ENCODE results near the gene NPAS3. TPM values are rescaled to one million over a fixed set of nuclear protein-coding genes. Genes with fewer than 3 reads are reported as not detected.

The NPAS3 gene
- total and polyA plus RNA-seq, 2 donors (not counting 1 experiment from before 2014, with no cell fraction given), result 0.10 to 0.50 TPM

DNA sequence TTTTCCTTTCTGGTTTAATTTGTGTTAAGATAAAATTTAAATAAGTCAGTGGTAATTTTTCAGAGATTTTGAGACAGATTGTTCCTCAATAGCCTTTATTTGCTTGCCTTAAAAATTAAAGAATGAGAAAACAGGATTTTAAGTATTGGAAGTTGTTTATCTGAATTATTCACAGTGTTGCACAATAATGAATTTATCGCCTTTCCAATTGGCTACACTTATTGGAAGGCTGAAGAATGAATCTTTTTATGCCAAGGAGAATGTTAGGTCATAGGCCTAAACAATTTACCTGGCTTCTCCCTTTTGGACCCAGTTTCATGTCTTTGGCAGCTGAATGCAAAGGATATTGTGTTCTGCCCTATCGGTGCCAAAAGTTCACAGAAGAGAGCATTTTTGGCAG, 250.2 kb downstream of the NPAS3 start:
- Histone ChIP-seq H3K27me3 (ENCODE audit: control insufficient read depth, insufficient read depth, low read length) (no peaks in the 10 kb centered on the region), H4K20me1 (ENCODE audit: control insufficient read depth, extremely low read depth, insufficient read depth, low read length) (no peaks in the 10 kb centered on the region), H2AFZ (ENCODE audit: low read length) (no peak overlapping the region), H3K4me3 (replicated peaks in 1 of 4; ENCODE audit: control extremely low read depth in 1 of 4, insufficient read depth in 1 of 4, low read depth in 3 of 4, low read length in 4 of 4) (no peak overlapping the region), H3K4me1 (ENCODE audit: control insufficient read depth, extremely low read depth, insufficient read depth, low read length) (no peaks in the 10 kb centered on the region), H3K79me2 (ENCODE audit: control insufficient read depth, insufficient read depth, low read length) (no peaks in the 10 kb centered on the region), H3K36me3 (ENCODE audit: control insufficient read depth, insufficient read depth, low read length) (no peaks in the 10 kb centered on the region), H3K9me3 (ENCODE audit: control insufficient read depth, insufficient read depth, low read depth, low read length) (no peaks in the 10 kb centered on the region), H3K4me2 (ENCODE audit: extremely low read depth, insufficient read depth, low read length) (no peak overlapping the region), H3K27ac (ENCODE audit: insufficient read depth, low read length) (no peak overlapping the region), H3K9ac (ENCODE audit: insufficient read depth, low read length) (no peak overlapping the region)
- DNase-seq (ENCODE audit: low read depth in 2 of 2), result no peak
- TF ChIP-seq EZH2 (IDR thresholded peaks at IDR 0.05; ENCODE audit: low read length, missing control alignments), result no peak
- TF ChIP-seq, protein P1, sequence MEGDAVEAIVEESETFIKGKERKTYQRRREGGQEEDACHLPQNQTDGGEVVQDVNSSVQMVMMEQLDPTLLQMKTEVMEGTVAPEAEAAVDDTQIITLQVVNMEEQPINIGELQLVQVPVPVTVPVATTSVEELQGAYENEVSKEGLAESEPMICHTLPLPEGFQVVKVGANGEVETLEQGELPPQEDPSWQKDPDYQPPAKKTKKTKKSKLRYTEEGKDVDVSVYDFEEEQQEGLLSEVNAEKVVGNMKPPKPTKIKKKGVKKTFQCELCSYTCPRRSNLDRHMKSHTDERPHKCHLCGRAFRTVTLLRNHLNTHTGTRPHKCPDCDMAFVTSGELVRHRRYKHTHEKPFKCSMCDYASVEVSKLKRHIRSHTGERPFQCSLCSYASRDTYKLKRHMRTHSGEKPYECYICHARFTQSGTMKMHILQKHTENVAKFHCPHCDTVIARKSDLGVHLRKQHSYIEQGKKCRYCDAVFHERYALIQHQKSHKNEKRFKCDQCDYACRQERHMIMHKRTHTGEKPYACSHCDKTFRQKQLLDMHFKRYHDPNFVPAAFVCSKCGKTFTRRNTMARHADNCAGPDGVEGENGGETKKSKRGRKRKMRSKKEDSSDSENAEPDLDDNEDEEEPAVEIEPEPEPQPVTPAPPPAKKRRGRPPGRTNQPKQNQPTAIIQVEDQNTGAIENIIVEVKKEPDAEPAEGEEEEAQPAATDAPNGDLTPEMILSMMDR (conservative IDR thresholded peaks at IDR 0.05 in 1 of 2, IDR thresholded peaks at IDR 0.05 in 1 of 2; ENCODE audit: low read depth in 1 of 2, low read length in 2 of 2), result no peak

DNA sequence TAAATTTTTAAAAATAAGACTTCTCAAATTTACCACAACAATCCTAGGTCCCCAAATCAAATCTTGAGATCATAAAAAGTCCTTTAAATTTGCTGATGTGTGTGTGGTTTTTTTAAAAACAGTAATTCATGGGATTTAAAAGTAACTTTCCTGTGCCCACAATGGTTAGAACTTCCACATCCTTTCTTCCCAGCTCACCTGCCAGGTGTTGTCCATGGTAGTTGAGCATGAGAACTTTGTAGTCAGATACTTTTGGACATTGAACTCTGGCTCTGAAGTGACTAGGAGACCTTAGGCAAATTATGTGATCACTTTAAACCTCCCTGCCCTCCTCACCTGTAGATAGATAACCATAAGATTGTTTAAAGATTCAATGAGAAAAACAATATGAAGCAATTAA, 253.2 kb downstream of the NPAS3 start:
- H3K27me3 ChIP-seq (ENCODE audit: control insufficient read depth, insufficient read depth, low read length), result no peaks in the 10 kb centered on the region
- no peak for TF ChIP-seq EZH2 (IDR thresholded peaks at IDR 0.05; ENCODE audit: low read length, missing control alignments)
- TF ChIP-seq, protein P1 (conservative IDR thresholded peaks at IDR 0.05 in 1 of 2, IDR thresholded peaks at IDR 0.05 in 1 of 2; ENCODE audit: low read depth in 1 of 2, low read length in 2 of 2), result no peak
- H3K4me3 ChIP-seq (replicated peaks in 1 of 4; ENCODE audit: control extremely low read depth in 1 of 4, insufficient read depth in 1 of 4, low read depth in 3 of 4, low read length in 4 of 4), result no peak overlapping the region
- H3K9me3 ChIP-seq (ENCODE audit: control insufficient read depth, insufficient read depth, low read depth, low read length), result no peaks in the 10 kb centered on the region
- no peaks in the 10 kb centered on the region for H3K79me2 ChIP-seq (ENCODE audit: control insufficient read depth, insufficient read depth, low read length)
- no peak overlapping the region for H3K4me2 ChIP-seq (ENCODE audit: extremely low read depth, insufficient read depth, low read length)
- H3K27ac ChIP-seq (ENCODE audit: insufficient read depth, low read length), result no peak overlapping the region
- no peak overlapping the region for H3K9ac ChIP-seq (ENCODE audit: insufficient read depth, low read length)
- no peaks in the 10 kb centered on the region for H3K36me3 ChIP-seq (ENCODE audit: control insufficient read depth, insufficient read depth, low read length)
- H4K20me1 ChIP-seq (ENCODE audit: control insufficient read depth, extremely low read depth, insufficient read depth, low read length), result no peaks in the 10 kb centered on the region
- DNase-seq (ENCODE audit: low read depth in 2 of 2), result no peak
- no peaks in the 10 kb centered on the region for H3K4me1 ChIP-seq (ENCODE audit: control insufficient read depth, extremely low read depth, insufficient read depth, low read length)
- no peak overlapping the region for H2AFZ ChIP-seq (ENCODE audit: low read length)

DNA sequence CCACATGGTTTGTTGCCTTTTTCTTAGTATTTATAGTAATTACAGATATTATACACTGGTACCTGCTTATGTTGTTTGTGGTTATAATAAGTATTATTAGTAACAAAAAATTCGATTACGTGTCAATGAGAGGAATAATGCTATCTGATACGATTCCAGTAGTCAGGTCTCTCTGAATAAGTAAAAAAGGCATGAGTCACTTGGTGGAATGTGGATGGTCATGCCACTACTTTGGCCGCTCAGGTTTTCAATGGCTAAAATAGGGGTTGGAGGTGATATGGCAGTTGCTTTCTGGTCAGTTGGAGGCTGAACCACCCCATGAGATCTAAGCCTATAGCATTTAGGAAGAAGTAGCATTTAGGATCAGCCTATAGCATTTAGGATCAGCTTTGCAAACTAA, 255.9 kb downstream of the NPAS3 start:
- no peaks in the 10 kb centered on the region for H3K4me1 ChIP-seq (ENCODE audit: control insufficient read depth, extremely low read depth, insufficient read depth, low read length)
- no peak for TF ChIP-seq EZH2 (IDR thresholded peaks at IDR 0.05; ENCODE audit: low read length, missing control alignments)
- TF ChIP-seq, protein P1 (conservative IDR thresholded peaks at IDR 0.05 in 1 of 2, IDR thresholded peaks at IDR 0.05 in 1 of 2; ENCODE audit: low read depth in 1 of 2, low read length in 2 of 2), result no peak
- no peaks in the 10 kb centered on the region for H3K9me3 ChIP-seq (ENCODE audit: control insufficient read depth, insufficient read depth, low read depth, low read length)
- no peak overlapping the region for H3K4me2 ChIP-seq (ENCODE audit: extremely low read depth, insufficient read depth, low read length)
- peak in 1 of 2 donors; percentile 14 for DNase-seq (ENCODE audit: low read depth in 2 of 2)
- no peak overlapping the region for H3K27ac ChIP-seq (ENCODE audit: insufficient read depth, low read length)
- no peak overlapping the region for H3K4me3 ChIP-seq (replicated peaks in 1 of 4; ENCODE audit: control extremely low read depth in 1 of 4, insufficient read depth in 1 of 4, low read depth in 3 of 4, low read length in 4 of 4)
- no peaks in the 10 kb centered on the region for H4K20me1 ChIP-seq (ENCODE audit: control insufficient read depth, extremely low read depth, insufficient read depth, low read length)
- no peaks in the 10 kb centered on the region for H3K36me3 ChIP-seq (ENCODE audit: control insufficient read depth, insufficient read depth, low read length)
- H3K27me3 ChIP-seq (ENCODE audit: control insufficient read depth, insufficient read depth, low read length), result no peaks in the 10 kb centered on the region
- H3K79me2 ChIP-seq (ENCODE audit: control insufficient read depth, insufficient read depth, low read length), result no peaks in the 10 kb centered on the region
- no peak overlapping the region for H3K9ac ChIP-seq (ENCODE audit: insufficient read depth, low read length)
- H2AFZ ChIP-seq (ENCODE audit: low read length), result no peak overlapping the region
